Stimulated activated CD8-positive, alpha-beta memory T cell treated with anti-CD3 and anti-CD28 coated beads, Interleukin-12 subunit alpha, Interleukin-12 subunit beta, amount 100 ng/mL, for 1 hour (primary cell): ENCODE results near the gene FBXL4.

Experiments
- DNase-seq: peaks from one replicate; pipeline ENCODE4 v3.0.0-alpha.2; 2020; ENCODE audit warnings: low read depth

FBXL4 gene

DNA sequence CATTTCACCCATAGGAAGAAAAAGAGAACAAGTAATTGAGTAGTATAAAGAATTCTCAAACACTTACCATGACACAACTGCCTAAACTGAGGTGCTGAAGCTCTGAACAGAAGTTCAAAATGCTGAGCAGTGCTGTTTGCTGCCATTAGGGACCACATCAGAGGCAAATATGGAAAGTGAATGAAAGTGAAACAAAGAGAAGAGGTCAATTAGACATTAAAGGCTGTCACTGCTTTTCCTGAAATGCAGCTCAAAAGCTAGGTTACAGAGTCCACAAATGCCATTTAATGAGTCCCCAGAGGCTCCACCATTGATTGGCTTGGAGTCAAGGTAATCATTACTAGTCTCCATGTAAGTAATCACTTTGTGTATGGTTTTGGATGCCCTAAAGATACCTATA is 67.3 kb downstream of the FBXL4 start:
- DNase-seq, result no peak

DNA sequence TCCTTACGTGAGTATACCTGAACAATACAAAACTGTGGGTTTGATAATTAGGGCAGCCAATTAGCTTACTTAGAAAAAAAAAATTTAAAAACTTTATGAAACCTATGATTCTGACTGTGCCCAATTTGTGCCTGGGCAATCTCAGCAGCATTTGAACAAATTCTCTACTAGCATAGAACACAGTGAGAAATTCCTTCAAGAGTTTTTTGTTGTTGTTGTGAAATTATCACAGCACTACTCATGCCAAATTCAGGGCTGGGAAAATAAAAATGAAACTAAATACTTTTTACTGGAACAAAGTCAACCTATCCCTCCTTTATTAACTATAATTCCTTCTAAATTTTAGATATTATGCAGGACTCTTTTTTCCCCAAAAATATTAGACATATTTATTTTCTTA is 70.5 kb downstream of the FBXL4 start:
- no peak for DNase-seq

DNA sequence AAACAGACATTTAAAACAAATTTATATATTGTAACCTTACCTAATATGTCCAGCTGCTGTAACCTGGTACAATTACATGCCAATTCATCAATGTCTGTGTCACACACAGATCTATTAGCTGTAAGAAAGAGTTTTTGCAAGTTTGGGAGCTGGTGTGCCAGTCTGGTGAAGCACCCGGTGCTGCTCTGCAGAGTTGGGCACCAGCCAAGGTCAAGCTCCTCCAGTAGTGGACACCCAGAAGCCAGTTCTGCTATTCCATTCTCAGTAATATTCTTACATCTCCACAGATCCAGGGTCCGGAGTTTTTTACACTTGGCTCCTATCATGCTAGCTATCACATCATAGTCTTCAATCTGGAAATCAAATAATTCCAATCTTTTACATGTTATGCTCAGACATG is 72.4 kb downstream of the FBXL4 start:
- DNase-seq, result no peak

DNA sequence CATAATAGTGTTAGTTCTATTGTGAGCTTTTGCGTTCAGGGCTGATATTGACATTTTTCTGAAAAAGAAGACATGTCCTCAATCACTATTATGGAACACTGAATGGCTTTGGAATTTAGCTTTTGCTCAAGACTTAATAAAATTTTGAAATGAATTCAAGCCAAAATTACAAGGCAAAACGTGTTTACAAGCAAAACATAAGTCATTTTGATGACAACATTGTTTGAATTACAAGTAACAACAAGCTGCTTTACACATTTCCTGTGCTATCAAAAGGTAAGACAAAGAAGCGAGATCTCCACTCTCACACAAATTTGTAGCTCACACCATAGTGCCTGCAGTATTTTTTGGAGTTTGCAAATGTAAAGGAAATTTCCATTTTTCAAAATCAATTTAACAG is 75.9 kb downstream of the FBXL4 start:
- no peak for DNase-seq

DNA sequence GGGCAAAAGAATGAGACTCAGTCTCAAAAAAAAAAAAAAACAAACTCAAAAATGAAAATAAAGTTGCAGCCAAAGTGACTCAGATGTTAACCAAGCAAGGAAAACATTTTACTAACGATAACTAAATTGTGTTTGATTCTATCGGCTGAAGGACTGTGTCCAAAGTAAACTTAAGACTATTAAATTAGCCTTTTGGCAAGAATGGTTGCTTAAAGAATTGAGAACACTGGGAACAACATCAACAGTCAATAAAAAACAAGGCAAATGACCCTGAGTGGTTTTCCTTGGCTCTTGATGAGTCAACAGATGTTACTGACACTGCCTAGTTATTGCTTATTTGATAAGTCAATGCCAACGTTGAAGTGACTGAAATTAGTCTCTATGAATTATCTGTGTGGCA is 76.7 kb downstream of the FBXL4 start:
- DNase-seq, result no peak

DNA sequence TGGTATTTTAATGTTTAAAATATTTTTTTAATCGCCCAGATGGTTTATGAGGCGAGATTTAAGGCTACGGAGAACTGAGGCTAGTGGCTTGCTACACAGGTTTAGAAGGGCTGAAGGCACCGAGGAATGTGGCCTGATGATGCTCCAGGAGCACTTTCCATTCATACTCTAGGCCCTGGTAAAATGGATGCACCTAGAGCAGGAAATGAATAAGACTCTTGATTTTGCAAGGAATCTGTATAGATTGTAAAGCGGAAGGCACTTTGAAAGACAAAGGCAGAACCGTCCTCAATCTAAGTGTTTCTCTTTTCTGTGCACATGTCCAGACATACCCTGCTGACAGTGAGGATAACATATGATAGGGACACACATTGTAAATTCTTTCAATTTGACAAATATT is 83.2 kb downstream of the FBXL4 start:
- no peak for DNase-seq

DNA sequence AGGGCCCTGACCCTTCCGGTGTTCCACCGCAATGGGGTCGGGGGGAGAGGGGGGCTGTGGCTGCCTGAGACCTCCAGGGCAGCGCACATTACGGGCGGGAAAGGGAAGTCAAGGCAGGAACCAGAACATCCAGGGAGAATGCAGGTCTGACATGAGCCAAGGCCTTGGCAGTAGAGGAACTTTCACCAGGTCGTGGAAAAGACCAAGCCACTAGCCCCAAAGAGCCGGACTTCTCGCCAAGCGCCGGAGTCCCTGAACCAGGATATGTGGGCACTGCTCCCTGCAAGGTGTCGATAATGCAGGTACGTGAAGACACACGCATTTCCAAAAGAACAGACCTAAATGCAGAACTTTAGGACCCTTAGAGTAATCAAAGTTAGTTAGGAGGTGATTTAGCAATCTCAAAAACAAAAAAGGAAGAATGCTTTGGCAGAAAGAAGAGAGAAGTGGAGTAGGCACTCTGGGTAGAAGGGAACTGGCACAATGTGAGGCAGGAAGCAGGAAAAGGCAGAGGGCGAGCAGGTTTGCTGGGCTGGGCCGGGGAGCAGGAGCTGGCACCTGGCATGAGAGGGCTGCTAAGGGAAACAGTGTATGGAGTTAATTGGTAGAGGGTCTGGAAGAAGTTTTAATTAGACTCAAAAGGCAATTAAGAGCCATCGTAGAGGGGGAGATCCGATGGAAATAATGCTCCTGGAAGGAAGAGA is 99.1 kb downstream of the FBXL4 start:
- no peak for DNase-seq

DNA sequence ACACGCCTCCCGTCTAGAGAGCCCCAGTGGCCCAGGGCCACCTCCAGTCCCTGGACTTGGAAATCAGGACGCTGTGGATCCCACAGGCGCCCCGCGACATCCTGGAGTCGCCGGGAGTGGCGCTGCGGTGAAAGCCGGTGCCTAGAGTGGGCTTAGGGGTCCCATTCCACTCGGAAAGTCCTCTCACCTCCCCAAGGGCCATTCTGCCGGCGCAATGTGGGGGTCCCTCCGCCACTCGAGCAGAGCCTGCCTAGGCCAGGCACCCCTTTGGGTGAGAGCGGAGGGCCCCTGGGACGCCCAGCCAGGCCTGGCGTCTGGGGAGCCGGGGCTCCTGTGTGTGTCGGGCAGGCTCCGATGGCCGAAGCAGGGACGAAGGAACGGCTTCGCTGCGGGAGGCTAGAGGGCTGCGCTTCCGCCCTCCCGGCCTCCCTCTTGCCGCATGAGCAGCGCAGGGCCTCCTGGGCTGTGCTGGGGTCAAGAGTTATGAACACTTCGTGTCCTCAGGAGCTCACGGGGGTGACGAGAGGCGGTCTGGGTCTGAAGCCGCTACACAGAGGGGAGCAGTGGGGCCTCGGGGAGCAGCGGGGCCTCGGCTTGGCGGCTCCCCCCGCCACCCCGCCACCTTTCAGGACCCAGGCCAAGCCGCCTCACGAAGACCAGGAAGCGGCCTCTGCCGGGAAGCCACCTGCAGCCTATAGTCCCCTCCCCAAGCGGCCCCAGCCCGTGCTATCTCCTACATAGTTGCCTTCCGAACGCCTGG is 99.8 kb downstream of the FBXL4 start:
- no peak for DNase-seq

DNA sequence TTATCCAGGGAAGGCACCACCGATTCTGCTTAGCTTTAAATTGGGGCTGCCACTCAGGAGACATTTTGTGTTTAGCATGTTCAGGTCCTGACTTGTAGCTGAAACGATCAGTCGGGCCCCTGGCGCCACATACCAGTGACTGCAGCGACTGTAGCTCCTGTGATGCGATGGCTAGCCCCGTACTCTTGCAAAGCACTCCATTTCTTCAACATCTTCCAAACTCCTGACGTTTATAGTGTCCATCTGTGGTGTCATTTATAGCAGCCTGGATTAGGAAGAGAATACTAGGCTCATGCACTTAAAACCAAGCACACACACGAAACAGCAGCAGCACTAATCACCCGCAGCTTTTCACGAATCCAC is 100.3 kb downstream of the FBXL4 start:
- no peak for DNase-seq

DNA sequence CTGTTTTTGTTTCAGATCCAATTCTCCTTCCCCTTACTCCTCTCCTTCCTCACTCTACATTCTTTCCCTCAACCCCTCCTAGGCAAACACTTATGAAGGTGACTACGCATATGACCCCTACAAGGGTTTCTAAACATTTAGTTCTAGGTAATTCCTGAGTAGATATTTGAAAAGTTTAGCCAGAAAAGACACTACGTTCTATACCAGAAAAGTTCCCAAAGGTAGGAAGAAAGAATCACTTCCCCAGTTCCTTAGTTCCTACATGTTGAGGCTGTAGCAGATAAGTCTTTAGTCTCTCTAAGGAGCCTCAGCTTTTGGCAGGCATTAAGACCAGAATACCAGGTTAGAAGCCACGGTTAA is 101.7 kb downstream of the FBXL4 start:
- DNase-seq, result no peak

DNA sequence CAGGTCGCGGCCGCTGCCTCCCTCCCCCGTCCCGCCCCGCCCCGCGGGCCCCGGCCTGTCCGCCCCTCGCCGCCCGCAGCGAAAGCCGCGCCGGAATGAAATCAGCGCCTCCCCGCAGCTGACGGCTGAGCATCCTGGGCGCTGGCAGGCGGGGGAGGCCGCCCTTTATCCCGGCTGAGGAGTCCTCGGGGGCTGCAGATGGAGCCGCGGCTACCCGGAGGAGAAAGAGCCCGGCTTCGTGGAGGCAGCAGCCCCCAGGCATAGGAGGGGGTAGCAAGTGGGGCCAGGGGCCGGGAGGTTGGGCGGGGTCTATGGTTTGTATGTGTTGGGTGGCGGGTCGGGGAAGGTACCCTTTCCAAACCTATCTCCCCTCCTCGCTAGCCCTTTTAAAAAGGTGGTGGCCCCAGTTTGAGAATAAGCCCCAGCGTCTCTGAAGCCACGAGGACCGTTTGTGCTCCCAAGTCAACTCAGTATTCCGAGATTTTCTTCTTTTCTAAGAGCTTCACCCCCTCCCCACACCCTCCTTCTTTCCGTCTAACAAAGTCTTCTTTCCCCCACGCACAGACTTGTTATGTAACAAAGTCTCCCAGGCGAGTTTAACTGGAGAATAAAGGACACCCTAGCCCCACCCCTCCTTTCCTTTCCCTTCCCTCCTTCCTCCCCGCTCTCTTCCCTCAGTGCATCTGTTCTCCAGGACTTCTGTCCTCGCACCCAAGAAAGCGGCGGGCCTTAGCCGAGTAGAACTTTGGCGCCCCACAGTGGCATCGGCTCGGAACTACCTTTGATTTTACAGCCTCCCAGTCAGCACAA is 102.3 kb downstream of the FBXL4 start:
- DNase-seq, result peak; percentile 48

DNA sequence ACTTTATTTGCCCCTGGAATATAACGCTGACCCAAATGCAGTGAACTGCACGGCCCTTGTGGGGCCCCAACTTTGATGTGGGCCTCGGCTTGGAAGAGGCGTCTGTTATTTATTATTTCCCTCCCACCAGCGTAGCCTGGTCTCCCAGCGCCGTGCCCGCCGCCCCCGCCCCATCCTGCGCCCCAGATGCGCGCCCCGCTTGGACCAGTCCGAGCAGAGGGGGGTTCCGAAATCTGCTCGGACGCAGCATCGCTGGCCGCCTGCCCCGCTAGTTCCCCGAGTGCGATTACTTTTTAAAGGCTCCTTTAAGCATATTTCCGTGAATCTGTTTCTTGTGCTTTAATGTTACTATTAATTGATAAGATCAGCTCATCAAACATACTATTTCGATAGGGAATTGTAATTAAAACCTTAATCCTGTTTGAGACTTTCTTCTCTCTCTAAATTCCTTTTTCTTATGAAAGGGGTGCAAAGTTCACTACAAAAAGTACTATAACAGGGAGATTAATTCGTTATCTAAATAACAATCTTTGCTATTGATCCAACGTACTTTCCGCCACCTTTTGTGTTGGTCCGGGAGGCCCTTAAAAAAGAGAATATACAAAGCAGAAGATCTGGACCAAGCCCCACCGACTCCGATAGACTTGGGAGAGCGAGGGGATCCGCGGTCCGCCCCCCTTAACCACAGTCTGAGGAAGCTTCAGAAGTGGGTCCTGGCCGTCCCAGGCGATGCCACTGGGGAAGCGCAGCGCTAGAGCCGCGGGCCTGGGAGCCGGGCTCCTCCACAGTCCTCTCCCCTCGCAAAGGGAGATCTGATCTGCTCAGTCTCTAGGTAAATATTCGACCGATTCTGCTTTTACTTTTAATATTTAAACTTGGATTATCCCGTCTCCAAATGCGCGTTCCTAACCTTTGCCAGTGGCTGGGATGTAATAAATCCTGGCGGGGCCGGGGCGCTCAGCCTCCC is 103.2 kb downstream of the FBXL4 start:
- DNase-seq, result no peak

DNA sequence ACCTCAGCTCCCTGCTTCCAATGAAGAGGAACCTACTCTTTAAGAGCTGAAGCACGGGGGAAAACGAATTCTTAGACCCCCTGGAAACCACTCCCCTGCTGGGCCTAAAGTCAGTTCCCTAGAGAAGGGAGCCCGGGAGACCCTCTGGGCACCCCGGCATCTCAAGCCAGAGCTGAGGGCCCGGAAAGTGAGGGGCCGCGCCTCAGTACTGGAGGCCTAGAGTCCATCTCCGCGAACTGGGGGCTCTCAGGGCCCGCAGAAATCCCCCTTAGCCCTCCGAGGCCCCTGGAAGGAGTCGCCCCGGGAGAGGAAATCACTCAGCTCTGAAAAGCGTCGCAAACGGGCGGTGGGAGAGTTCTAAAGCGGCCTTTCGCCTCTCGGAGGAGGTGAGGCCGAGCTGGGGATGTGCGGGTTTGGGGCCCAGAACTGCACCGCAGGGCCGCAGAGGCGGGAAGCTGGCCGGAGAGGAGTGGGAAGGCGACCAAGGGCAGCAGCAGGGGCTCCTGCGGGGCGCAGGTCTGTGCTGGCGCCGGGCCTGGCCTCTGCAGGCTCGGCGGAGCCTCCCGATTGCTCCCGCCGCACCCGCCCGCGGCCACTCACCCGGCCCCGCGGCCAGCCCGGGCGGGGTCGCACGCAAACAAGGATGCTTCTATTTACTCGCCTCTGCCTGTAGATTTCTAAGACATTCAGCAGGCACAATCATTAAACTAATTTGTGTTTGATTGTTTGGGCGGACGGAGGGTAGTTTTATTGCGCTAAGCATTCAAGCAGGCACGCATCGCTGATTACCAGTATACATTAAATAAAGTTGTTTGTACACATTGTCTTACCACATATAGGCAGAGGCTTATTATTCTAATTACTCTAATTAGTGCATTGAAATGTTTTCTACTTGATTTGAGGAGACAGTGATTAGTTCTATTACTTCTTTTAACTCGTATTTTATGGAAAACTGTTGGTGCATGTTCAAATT is 104.2 kb downstream of the FBXL4 start:
- DNase-seq, result no peak

DNA sequence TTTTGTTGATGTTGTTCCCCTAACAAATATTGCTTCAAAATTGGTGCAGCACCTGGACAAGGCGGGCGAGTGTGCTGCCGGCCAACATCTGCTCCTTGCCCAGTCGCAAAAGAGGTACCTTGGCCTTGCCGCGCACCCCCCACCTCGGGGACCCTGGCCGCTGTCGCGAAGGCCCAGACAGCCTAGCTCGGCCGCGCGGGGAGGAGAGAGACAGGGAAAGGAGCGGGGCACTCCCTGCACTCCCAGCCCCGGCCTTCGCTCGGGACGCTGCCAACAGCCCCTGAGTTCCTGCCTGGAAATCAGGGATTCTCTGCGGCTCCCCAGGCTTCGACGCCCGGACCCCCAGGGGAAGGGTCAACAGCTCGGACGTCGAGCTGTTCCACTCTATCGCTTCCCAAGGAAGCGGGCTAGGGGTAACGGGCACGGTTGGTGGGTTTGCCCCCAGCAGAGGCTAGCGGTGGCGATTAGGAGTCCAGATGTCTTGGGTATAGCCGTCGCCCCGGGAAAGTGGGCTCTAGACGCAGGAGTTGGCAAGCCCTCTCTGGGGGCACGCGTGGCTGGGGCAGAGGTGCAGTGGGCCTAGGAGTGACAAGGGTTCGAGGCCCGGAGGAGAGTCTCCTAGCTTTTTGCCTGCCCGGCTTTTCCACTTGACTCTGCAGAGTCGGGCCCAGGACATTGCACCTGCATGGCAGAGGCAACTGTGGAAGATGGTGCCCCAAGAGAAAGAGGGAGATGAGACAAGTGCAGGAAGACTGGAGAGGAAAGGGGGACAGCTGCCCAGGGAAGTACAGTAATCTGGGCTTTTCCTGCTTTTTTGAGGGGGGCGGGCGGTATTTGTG is 105.2 kb downstream of the FBXL4 start:
- no peak for DNase-seq

DNA sequence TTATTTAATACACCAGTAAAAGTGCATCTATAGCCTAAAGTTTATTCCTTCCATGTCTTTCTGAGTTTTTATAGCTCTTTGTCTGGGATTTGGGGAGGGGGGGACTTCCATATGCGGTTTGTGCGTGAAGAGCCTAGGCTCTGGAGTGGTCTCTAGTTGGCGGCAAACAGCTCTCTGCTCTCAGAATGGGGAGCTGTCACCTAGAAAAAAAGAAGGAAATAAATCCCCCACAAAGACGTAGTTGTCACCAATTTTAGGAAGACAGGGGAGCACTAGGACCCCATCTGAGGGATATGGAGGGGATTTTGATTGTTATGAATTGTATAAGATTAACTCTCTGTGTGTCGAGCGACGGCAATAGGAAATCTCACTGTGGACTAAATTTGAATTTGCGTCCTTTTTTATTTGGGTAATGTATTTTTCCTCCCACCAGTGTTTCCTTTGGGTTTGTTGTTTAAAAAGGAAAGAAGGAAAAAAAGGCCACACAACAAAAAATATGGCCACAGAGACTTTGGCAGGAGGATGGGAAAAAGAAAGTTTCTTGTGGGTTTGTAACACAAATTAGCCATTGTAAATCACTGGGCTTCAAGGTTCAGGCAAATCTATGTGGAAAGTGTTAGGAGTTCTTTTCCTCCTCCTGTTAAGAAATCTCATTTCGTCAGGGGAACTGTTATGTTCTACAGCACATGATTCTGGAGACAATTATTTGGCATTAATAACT is 106.0 kb downstream of the FBXL4 start:
- no peak for DNase-seq

DNA sequence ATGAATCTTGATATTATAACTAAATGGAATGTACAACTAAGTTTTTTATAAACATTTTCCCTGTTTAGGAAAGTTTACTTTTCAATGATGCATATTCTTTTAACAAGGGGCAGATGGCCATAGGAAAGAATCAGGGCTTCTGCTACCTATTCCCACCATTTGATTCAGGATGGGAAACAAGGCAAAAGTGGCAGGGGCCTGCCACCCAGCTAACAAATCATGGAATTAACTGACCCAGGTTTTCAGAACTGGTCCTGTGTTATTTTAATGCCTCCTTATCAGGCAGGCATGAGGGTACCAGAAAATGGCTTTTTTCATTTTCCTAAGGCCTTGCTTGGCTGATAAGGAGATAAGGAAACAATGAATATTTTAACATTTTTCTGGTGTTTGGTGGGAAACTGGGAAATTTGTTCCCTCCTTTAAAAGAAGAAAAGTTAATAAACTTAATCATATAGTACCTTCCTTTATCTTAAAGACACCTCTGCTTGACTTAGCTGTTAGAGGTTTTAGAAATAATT is 106.7 kb downstream of the FBXL4 start:
- no peak for DNase-seq

DNA sequence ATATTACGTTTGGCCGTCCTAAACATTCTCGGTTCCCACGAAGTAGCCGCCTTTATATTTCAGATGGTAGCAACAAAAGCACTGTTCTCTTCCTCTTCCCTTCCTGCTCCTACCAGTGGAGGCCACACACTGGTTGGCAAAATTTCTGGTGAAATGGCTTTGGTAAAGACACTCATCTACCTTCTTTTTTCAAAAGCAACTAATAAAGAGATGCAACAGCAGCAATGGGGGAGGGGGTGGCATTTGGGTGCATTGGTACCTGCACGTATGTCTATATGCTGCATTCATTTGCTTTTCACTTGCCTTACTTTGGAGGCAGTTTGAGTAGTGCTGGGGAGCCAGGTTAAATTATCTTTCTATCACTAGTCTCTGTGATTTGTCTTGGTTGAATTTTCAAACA is 107.4 kb downstream of the FBXL4 start:
- no peak for DNase-seq

DNA sequence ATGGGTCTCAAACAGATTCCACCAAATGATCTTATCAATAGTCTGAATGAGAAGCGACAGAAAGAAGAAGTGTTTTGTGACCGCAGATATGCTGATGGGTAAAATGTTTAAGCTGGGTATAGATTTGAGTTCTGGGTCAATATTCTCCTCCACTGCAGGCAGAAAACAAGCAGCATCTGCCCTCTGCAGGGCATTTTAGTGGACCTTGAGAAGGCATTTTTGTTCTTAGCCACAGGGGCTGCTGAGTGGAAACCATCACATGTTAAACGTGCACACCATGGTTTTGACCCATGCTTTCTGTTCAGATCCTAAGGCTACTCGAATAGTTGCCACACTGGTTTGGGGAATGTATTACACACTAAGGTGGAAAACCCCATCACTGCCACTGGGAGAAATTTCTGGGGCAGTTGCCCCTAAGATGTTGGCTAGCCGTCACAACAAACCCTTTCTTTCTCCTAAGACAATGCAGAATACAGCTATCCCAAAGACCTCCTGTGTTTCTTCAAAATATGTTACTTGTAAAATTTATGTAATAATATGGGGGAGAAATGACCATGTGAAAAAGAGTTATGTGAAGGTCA is 107.9 kb downstream of the FBXL4 start:
- no peak for DNase-seq

DNA sequence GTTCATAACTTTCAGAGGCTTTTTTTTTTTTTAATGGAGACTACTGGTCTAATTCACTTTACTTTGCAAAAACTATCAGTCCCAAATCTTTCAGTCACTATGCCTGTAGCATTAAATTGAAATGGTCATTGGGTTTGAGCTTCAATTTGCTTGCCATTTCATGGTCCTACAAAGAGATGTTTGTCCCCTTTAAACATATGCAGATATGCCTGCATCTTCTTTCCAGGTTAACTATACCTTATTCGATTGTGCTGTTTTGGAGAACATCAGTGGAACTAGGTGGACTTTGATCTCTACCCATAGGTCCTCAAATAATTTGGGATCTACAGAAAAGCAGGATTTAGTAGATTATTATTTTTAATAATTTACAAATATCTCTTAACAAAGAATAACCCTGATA is 108.8 kb downstream of the FBXL4 start:
- no peak for DNase-seq
